Testis (tissue), 3 donors: ENCODE data around the gene TNXB. TPM values are rescaled to one million over a fixed set of nuclear protein-coding genes. Genes with fewer than 3 reads are reported as not detected.
"Not testable (repeated sequence)": the region's sequence is repeated elsewhere in the genome, so short reads cannot be mapped to it uniquely, and the experiment has no call there.

Source experiments
- DNase-seq: peaks from one replicate; pipeline ENCODE4 v3.0.0-alpha.2; 2019
- H3K27ac ChIP-seq, 2 donors: fragments of 200-600 bp; sonication (generic); one replicate each; pipeline ENCODE4 v1.5.1; 2019
- H3K27me3 ChIP-seq: fragments of 200-600 bp; sonication (generic); one replicate; pipeline ENCODE4 v1.5.1; 2019
- H3K36me3 ChIP-seq: fragments of 200-600 bp; sonication (generic); one replicate; pipeline ENCODE4 v1.5.1; 2017; ENCODE audit warnings: low read depth; ENCODE audit errors: missing control alignments
- H3K4me1 ChIP-seq: fragments of 200-600 bp; sonication (generic); one replicate; pipeline ENCODE4 v1.5.1; 2019
- H3K4me3 ChIP-seq, 2 donors: fragments of 200-600 bp; sonication (generic); one replicate each; pipeline ENCODE4 v1.5.1; 2017 to 2019
- H3K9me3 ChIP-seq: fragments of 200-600 bp; sonication (generic); one replicate; pipeline ENCODE4 v1.5.1; 2017
- WGBS, 2 donors: methylation state at CpG; one replicate each; pipeline ENCODE4 v1.1.5; 2018; 5-methylcytosine and 5-hydroxymethylcytosine counted together
- intact Hi-C: fragments of 100-400 bp; cut with DNase I; formaldehyde crosslinking; loops from one replicate; pipeline ENCODE4 v1.15.1; 2023; ENCODE audit warnings: low total_unique reads
- polyA plus RNA-seq: library from polyadenylated mRNA; stranded (reverse); fragments of 350-450 nt; fragmentation: Illumina TruSeq; extraction: RNeasy Lipid Tissue Mini Kit (QIAGEN cat#74804); gene quantifications from one replicate; pipeline ENCODE4 v1.2.3, GENCODE V29; 2014; ENCODE audit warnings: low read depth, low replicate concordance; ENCODE audit not compliant: insufficient read depth
- total RNA-seq, 2 donors: library from RNA; depleted of rRNA; stranded (reverse); fragments of >200 nt; gene quantifications; one replicate each; pipeline ENCODE4 v1.2.3, GENCODE V29; 2016

TNXB gene
- total and polyA plus RNA-seq, 3 donors from 2014 or later, result 42.4 to 78.2 (median 44.0) TPM

GRCh38 chr6:32040299-32041049, 68.7 kb downstream of the TNXB start:
- H3K9me3 ChIP-seq, H3K4me1 ChIP-seq, H3K36me3 ChIP-seq, intact Hi-C loops, DNase-seq, H3K4me3 ChIP-seq, H3K27me3 ChIP-seq, H3K27ac ChIP-seq: not testable (repeated sequence)
- 92% methylated on average over 12 of the region's 43 CpGs; no CpG with 5 or more reads in 1 of the 2 donors for WGBS, 2 donors

- H3K36me3 ChIP-seq, H3K4me3 ChIP-seq, H3K27ac ChIP-seq, H3K4me1 ChIP-seq, H3K27me3 ChIP-seq, DNase-seq, intact Hi-C loops, H3K9me3 ChIP-seq: not testable (repeated sequence)
- WGBS, 2 donors, result 85 to 92% methylated on average over 15 to 23 of the region's 24 CpGs
These were observed 69.5 kb downstream of the TNXB start for GRCh38 chr6:32039321-32040274.

GRCh38 chr6:32038878-32039277, 70.3 kb downstream of the TNXB start:
- H3K9me3 ChIP-seq, H3K27me3 ChIP-seq, H3K27ac ChIP-seq, DNase-seq, H3K36me3 ChIP-seq, intact Hi-C loops, H3K4me3 ChIP-seq, H3K4me1 ChIP-seq: not testable (repeated sequence)
- WGBS, 2 donors, result 76 to 80% methylated on average over 1 to 2 of the region's 5 CpGs

- intact Hi-C loops, H3K4me1 ChIP-seq, H3K27ac ChIP-seq, H3K27me3 ChIP-seq, H3K4me3 ChIP-seq, H3K9me3 ChIP-seq, H3K36me3 ChIP-seq, DNase-seq: not testable (repeated sequence)
- 83 to 87% methylated on average over 8 to 11 of the region's 19 CpGs for WGBS, 2 donors
These were observed 71.3 kb downstream of the TNXB start, which contains the start of gene CYP21A2 for GRCh38 chr6:32037598-32038524. TSS of gene CYP21A2 (plus strand) at chr6:32038415. CDS start at chr6:32038423, 8 bp downstream.

GRCh38 chr6:32037136-32037535, 72.0 kb downstream of the TNXB start:
- H3K9me3 ChIP-seq, H3K36me3 ChIP-seq, intact Hi-C loops, H3K4me3 ChIP-seq, H3K27ac ChIP-seq, H3K27me3 ChIP-seq, H3K4me1 ChIP-seq, DNase-seq: not testable (repeated sequence)
- WGBS, 2 donors, result 48 to 87% methylated on average over 4 to 5 of the region's 5 CpGs

GRCh38 chr6:32035283-32036013, 73.7 kb downstream of the TNXB start:
- H3K4me3 ChIP-seq, H3K27me3 ChIP-seq, H3K9me3 ChIP-seq, intact Hi-C loops, H3K36me3 ChIP-seq, H3K27ac ChIP-seq, DNase-seq, H3K4me1 ChIP-seq: not testable (repeated sequence)
- no CpG with 5 or more reads among the region's 16 CpGs for WGBS, 2 donors

GRCh38 chr6:32029553-32029952, 79.6 kb downstream of the TNXB start:
- H3K27me3 ChIP-seq, H3K4me1 ChIP-seq, intact Hi-C loops, H3K27ac ChIP-seq, H3K36me3 ChIP-seq, DNase-seq, H3K9me3 ChIP-seq, H3K4me3 ChIP-seq: not testable (repeated sequence)
- 99% methylated on average over 8 of the region's 14 CpGs; no CpG with 5 or more reads in 1 of the 2 donors for WGBS, 2 donors

- H3K9me3 ChIP-seq, H3K27ac ChIP-seq, DNase-seq, H3K4me3 ChIP-seq, H3K36me3 ChIP-seq, intact Hi-C loops, H3K4me1 ChIP-seq, H3K27me3 ChIP-seq: not testable (repeated sequence)
- 86 to 94% methylated on average over 6 to 7 of the region's 10 CpGs for WGBS, 2 donors
These were observed 80.5 kb downstream of the TNXB start for GRCh38 chr6:32028631-32029030.

- intact Hi-C loops, H3K27me3 ChIP-seq, H3K27ac ChIP-seq, H3K4me3 ChIP-seq, H3K9me3 ChIP-seq, H3K4me1 ChIP-seq, DNase-seq, H3K36me3 ChIP-seq: not testable (repeated sequence)
- no CpG with 5 or more reads among the region's 10 CpGs for WGBS, 2 donors
These were observed 87.0 kb downstream of the TNXB start for GRCh38 chr6:32022100-32022499.

GRCh38 chr6:32014547-32014946, 94.6 kb downstream of the TNXB start, which contains the start of gene C4B:
TSS of gene C4B (plus strand) at chr6:32014795. CDS start at chr6:32014846, 51 bp downstream.
- H3K4me3 ChIP-seq, DNase-seq, H3K36me3 ChIP-seq, H3K9me3 ChIP-seq, H3K27me3 ChIP-seq, H3K27ac ChIP-seq, intact Hi-C loops, H3K4me1 ChIP-seq: not testable (repeated sequence)
- WGBS, 2 donors, result no CpG with 5 or more reads among the region's 6 CpGs
